A549 treated with Hydrocortisone at 1 μM for 4 hours (cell line): ENCODE data around the gene DISP3. TPM values are rescaled to one million over a fixed set of nuclear protein-coding genes. Genes with fewer than 3 reads are reported as not detected.

ENCODE experiments used
- total RNA-seq: library from RNA; stranded (reverse); fragments of 200-300 nt; extraction: Qiagen RNA extraction; gene quantifications from 5 replicates; pipeline ENCODE4 v1.2.3, GENCODE V29; 2022

DISP3 gene
- 0.27 to 0.54 TPM (median 0.50 TPM) in 5 replicates for total RNA-seq

GRCh38 chr1:11478571-11479374 lies at the start of gene DISP3:
DISP3 (plus strand) TSS chr1:11479155; CDS start chr1:11500993, 21,838 bp downstream.

Other genes with a start within 250 kb of the DISP3 start
- 11.6 to 16.4 TPM (median 13.8 TPM) in 5 replicates for gene MTOR, start 216.6 kb upstream of the DISP3 start, total RNA-seq
- gene UBIAD1, start 206.0 kb upstream of the DISP3 start, total RNA-seq = 14.9 to 18.4 TPM (median 16.2 TPM) in 5 replicates
- 6.1 to 10.7 TPM (median 9.5 TPM) in 5 replicates for gene FBXO2, start 175.3 kb downstream of the DISP3 start, total RNA-seq
- gene FBXO44, start 175.7 kb downstream of the DISP3 start, total RNA-seq = 15.2 to 18.2 TPM (median 16.2 TPM) in 5 replicates
- gene FBXO6, start 185.0 kb downstream of the DISP3 start, total RNA-seq = 7.2 to 9.4 TPM (median 8.6 TPM) in 5 replicates
- 41.8 to 51.3 TPM (median 49.8 TPM) in 5 replicates for gene MAD2L2, start 202.0 kb downstream of the DISP3 start, total RNA-seq
- 0.03 to 0.09 TPM (median 0.05 TPM) in 5 replicates for gene DRAXIN, start 212.6 kb downstream of the DISP3 start, total RNA-seq